VCaP (cell line): ENCODE results near the gene CDKN1A.

ENCODE experiments used
- H3K27ac ChIP-seq: fragments of 450-650 bp; 2 replicates; pipeline ENCODE4 v1.5.1; 2017
- TF ChIP-seq, protein P1 (sequence below): fragments of 450-650 bp; conservative IDR thresholded peaks from 2 replicates; pipeline ENCODE4 v1.5.1; 2017; ENCODE audit warnings: mild to moderate bottlenecking, moderate library complexity

CDKN1A gene

GRCh38 chr6:36674942-36675341, 3.6 kb upstream of the CDKN1A start:
- H3K27ac ChIP-seq, result no peak overlapping the region
- TF ChIP-seq, protein P1, sequence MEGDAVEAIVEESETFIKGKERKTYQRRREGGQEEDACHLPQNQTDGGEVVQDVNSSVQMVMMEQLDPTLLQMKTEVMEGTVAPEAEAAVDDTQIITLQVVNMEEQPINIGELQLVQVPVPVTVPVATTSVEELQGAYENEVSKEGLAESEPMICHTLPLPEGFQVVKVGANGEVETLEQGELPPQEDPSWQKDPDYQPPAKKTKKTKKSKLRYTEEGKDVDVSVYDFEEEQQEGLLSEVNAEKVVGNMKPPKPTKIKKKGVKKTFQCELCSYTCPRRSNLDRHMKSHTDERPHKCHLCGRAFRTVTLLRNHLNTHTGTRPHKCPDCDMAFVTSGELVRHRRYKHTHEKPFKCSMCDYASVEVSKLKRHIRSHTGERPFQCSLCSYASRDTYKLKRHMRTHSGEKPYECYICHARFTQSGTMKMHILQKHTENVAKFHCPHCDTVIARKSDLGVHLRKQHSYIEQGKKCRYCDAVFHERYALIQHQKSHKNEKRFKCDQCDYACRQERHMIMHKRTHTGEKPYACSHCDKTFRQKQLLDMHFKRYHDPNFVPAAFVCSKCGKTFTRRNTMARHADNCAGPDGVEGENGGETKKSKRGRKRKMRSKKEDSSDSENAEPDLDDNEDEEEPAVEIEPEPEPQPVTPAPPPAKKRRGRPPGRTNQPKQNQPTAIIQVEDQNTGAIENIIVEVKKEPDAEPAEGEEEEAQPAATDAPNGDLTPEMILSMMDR, result no peak

DNA sequence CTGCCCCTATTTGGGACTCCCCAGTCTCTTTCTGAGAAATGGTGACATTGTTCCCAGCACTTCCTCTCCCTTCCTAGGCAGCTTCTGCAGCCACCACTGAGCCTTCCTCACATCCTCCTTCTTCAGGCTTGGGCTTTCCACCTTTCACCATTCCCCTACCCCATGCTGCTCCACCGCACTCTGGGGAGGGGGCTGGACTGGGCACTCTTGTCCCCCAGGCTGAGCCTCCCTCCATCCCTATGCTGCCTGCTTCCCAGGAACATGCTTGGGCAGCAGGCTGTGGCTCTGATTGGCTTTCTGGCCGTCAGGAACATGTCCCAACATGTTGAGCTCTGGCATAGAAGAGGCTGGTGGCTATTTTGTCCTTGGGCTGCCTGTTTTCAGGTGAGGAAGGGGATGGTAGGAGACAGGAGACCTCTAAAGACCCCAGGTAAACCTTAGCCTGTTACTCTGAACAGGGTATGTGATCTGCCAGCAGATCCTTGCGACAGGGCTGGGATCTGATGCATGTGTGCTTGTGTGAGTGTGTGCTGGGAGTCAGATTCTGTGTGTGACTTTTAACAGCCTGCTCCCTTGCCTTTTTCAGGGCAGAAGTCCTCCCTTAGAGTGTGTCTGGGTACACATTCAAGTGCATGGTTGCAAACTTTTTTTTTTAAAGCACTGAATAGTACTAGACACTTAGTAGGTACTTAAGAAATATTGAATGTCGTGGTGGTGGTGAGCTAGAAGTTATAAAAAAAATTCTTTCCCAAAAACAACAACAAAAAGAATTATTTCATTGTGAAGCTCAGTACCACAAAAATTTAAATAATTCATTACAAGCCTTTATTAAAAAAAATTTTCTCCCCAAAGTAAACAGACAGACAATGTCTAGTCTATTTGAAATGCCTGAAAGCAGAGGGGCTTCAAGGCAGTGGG, 2.1 kb upstream of the CDKN1A start:
- TF ChIP-seq, protein P1, result no peak
- peak overlapping the region; percentile 76 for H3K27ac ChIP-seq

DNA sequence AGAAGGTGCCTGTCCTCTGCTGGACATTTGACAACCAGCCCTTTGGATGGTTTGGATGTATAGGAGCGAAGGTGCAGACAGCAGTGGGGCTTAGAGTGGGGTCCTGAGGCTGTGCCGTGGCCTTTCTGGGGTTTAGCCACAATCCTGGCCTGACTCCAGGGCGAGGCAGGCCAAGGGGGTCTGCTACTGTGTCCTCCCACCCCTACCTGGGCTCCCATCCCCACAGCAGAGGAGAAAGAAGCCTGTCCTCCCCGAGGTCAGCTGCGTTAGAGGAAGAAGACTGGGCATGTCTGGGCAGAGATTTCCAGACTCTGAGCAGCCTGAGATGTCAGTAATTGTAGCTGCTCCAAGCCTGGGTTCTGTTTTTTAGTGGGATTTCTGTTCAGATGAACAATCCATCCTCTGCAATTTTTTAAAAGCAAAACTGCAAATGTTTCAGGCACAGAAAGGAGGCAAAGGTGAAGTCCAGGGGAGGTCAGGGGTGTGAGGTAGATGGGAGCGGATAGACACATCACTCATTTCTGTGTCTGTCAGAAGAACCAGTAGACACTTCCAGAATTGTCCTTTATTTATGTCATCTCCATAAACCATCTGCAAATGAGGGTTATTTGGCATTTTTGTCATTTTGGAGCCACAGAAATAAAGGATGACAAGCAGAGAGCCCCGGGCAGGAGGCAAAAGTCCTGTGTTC, 1.3 kb upstream of the CDKN1A start:
- TF ChIP-seq, protein P1, result no peak
- H3K27ac ChIP-seq, result peak overlapping the region; percentile 76

- TF ChIP-seq, protein P1, result no peak
- H3K27ac ChIP-seq, result peak overlapping the region; percentile 76
These were observed 594 bp upstream of the CDKN1A start for GRCh38 chr6:36677753-36678487.

GRCh38 chr6:36679043-36679833, 724 bp downstream of the CDKN1A start:
- TF ChIP-seq, protein P1, result no peak
- peak overlapping the region; percentile 76 for H3K27ac ChIP-seq

GRCh38 chr6:36682328-36683144, 4.0 kb downstream of the CDKN1A start:
- TF ChIP-seq, protein P1, result no peak
- peak overlapping the region; percentile 76 for H3K27ac ChIP-seq
